Osteocyte (in vitro differentiated cells): ENCODE data around the gene ELF2. TPM values are rescaled to one million over a fixed set of nuclear protein-coding genes. Genes with fewer than 3 reads are reported as not detected.
A peak's percentile ranks its signal among the peaks of the same experiment; 100 is the strongest.

Source experiments
- DNase-seq: peaks from one replicate; pipeline ENCODE4 v3.0.0; 2021; ENCODE audit warnings: mixed read lengths; ENCODE audit not compliant: unreplicated experiment; ENCODE audit errors: extremely low spot score
- H3K27ac Mint-ChIP-seq: one replicate; pipeline ENCODE4 v1.8.0; 2021; ENCODE audit warnings: mild to moderate bottlenecking, mixed read lengths; ENCODE audit not compliant: unreplicated experiment
- H3K27me3 Mint-ChIP-seq: one replicate; pipeline ENCODE4 v1.8.0; 2021; ENCODE audit warnings: mixed read lengths; ENCODE audit not compliant: unreplicated experiment
- H3K36me3 Mint-ChIP-seq: one replicate; pipeline ENCODE4 v1.8.0; 2021; ENCODE audit warnings: mixed read lengths; ENCODE audit not compliant: unreplicated experiment
- H3K4me1 Mint-ChIP-seq: one replicate; pipeline ENCODE4 v1.8.0; 2021; ENCODE audit warnings: mixed read lengths; ENCODE audit not compliant: unreplicated experiment
- H3K4me3 Mint-ChIP-seq: one replicate; pipeline ENCODE4 v1.8.0; 2021; ENCODE audit warnings: mild to moderate bottlenecking, moderate library complexity, mixed read lengths; ENCODE audit not compliant: unreplicated experiment
- H3K9me3 Mint-ChIP-seq: one replicate; pipeline ENCODE4 v1.8.0; 2021; ENCODE audit warnings: mixed read lengths; ENCODE audit not compliant: unreplicated experiment
- long read RNA-seq: library from polyadenylated mRNA; unstranded; transcript quantifications from one replicate; pipeline ENCODE4 v2.0.0, GENCODE V29; 2021
- total RNA-seq: library from RNA; stranded (reverse); gene quantifications from 2 replicates; pipeline ENCODE4 v1.2.1, GENCODE V29; 2021
- TF ChIP-seq, protein P1 (sequence below): fragments of 200-600 bp; sonication (generic); IDR thresholded peaks from 2 replicates; pipeline ENCODE4 v1.5.0; 2021; ENCODE audit warnings: antibody characterized with exemption, mild to moderate bottlenecking, moderate library complexity

The ELF2 gene
- 47.6 and 51.0 TPM in 2 replicates for total RNA-seq
- long read RNA-seq, partial matches to known transcripts = 4 of 16 reads
- long read RNA-seq, other reads (novel, unspliced or antisense) = 5 of 16 reads

DNA sequence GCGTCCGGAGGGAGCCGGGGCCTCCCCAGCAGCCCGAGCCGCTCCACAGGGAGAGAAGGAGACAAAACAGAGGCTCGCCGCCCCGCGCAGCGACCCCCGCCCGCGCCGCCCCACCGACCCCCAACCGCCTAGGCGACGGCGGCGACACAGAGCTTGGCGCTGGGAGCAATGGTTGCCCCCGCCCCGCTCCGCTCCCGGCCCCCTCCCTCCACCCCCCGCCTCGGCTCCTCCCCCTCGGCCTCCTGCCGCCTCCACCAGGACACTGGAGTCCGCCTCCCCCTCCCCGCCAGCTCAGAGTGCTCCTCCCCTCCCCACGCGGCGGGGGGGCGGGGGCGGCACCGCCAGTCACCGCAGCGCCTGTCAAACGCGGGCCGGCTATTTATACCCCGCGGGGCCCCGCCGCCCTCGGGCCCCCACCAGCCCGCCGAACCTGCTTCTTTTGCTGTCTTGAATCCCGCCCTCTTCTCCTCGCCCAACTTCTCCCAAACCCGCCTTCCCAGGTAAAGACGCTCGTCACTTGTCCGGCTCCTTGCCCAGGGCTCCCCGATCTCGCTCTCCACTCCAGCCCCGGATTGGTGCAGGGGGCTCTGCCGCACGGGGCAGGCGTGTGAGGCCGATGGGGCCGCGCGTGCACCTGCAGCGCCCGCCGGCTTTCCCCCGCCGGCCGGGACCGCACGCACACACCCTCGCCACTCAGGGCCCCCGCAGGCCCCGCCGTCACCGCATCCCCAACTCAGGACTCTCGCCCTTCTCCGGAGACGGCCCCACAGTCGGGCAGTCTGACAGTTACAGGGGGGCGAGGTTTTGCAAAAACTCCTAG lies at the start of gene ELF2:
TSS of gene ELF2 (minus strand) at position 170 of the 820 bp plus-strand sequence. CDS start 39,517 bp downstream, outside the sequence.
- Mint-ChIP-seq H3K36me3 (no peaks in the 10 kb centered on the region), H3K27ac (peak within 1 kb of the TSS; percentile 97), H3K4me3 (peak within 1 kb of the TSS; percentile 94), H3K27me3 (no peaks in the 10 kb centered on the region), H3K4me1 (peaks cover 15% of the 10 kb centered on the region), H3K9me3 (no peaks in the 10 kb centered on the region)
- DNase-seq = peak; percentile 96
- TF ChIP-seq, protein P1, sequence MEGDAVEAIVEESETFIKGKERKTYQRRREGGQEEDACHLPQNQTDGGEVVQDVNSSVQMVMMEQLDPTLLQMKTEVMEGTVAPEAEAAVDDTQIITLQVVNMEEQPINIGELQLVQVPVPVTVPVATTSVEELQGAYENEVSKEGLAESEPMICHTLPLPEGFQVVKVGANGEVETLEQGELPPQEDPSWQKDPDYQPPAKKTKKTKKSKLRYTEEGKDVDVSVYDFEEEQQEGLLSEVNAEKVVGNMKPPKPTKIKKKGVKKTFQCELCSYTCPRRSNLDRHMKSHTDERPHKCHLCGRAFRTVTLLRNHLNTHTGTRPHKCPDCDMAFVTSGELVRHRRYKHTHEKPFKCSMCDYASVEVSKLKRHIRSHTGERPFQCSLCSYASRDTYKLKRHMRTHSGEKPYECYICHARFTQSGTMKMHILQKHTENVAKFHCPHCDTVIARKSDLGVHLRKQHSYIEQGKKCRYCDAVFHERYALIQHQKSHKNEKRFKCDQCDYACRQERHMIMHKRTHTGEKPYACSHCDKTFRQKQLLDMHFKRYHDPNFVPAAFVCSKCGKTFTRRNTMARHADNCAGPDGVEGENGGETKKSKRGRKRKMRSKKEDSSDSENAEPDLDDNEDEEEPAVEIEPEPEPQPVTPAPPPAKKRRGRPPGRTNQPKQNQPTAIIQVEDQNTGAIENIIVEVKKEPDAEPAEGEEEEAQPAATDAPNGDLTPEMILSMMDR = no peak

DNA sequence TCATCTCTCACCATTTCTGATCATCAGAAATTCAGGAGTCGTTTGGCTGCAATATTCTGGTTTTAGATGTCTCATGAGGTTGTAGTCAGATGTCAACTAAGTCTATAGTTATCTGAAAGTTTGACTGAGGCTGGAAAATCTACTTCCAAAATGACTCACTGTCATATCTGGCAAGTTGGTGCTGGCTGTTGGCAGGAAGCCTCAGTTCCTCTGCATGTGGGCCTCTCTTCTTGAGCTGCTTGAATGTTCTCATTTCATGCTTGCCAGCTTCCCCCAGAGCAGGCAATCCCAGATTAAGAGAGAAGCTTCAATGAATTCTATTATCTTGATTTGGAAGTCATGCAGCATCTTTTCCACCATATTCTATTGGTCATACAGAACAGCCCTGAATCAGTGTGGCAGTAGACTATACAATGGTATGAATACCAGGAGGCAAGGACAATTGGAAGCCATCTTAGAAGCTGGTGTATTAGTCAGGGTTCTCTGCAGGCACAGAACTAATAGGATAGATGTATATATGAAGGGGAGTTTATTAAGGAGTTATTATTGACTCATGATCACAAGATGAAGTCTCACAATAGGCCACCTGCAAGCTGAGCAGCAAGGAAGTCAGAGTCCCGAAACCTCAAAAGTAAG lies 46.8 kb upstream of the ELF2 start:
- no peak for DNase-seq
- H3K36me3 Mint-ChIP-seq = no peaks in the 10 kb centered on the region
- TF ChIP-seq, protein P1 = no peak
- no peaks in the 10 kb centered on the region for H3K9me3 Mint-ChIP-seq
- no peak overlapping the region for H3K4me3 Mint-ChIP-seq
- no peaks in the 10 kb centered on the region for H3K4me1 Mint-ChIP-seq
- H3K27me3 Mint-ChIP-seq = no peaks in the 10 kb centered on the region
- H3K27ac Mint-ChIP-seq = no peak overlapping the region

DNA sequence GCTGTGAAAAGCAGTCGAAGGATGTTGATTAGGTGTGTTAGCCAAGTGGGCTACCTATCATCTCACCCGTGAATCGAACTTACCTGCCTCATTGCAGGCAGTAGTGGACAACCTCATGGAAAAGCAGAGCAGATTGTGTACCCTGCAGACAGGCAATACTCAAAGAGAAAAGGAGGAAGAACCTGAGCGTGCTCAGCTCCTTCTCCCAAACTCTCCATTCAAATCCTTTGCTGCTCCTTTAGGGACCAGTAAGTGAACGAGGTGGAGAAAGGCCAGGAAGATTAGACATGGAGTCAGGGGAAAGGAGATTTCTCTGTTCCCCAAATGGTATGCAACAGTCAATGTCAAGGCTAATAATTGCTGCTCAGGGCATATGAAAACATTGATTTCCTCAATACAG lies 45.2 kb upstream of the ELF2 start:
- DNase-seq = no peak
- H3K9me3 Mint-ChIP-seq = no peaks in the 10 kb centered on the region
- TF ChIP-seq, protein P1 = no peak
- H3K27me3 Mint-ChIP-seq = no peaks in the 10 kb centered on the region
- H3K36me3 Mint-ChIP-seq = no peaks in the 10 kb centered on the region
- H3K4me1 Mint-ChIP-seq = no peaks in the 10 kb centered on the region
- H3K4me3 Mint-ChIP-seq = no peak overlapping the region
- no peak overlapping the region for H3K27ac Mint-ChIP-seq

DNA sequence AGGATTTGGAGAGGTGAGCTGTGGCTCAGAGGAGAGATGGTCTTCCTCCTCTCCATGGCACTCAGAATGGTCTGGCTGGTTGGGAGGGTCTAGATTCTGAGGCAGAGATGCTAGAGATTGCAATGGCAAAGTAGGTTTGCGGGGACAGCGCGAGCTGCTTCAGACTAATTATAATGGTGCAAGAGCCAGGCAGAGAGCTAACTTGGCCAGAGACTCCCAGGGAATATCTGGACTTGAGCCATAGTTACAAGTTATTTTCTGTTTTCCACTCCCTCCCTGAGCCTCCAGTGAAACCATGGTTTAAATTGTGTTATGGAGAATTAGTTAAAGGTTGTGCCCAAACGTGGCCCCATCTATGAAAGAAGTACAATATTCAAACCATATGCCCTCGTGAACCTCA lies 44.7 kb upstream of the ELF2 start:
- H3K27ac Mint-ChIP-seq = no peak overlapping the region
- TF ChIP-seq, protein P1 = no peak
- no peak for DNase-seq
- no peaks in the 10 kb centered on the region for H3K36me3 Mint-ChIP-seq
- H3K4me3 Mint-ChIP-seq = no peak overlapping the region
- H3K4me1 Mint-ChIP-seq = no peaks in the 10 kb centered on the region
- H3K27me3 Mint-ChIP-seq = no peaks in the 10 kb centered on the region
- H3K9me3 Mint-ChIP-seq = no peaks in the 10 kb centered on the region

DNA sequence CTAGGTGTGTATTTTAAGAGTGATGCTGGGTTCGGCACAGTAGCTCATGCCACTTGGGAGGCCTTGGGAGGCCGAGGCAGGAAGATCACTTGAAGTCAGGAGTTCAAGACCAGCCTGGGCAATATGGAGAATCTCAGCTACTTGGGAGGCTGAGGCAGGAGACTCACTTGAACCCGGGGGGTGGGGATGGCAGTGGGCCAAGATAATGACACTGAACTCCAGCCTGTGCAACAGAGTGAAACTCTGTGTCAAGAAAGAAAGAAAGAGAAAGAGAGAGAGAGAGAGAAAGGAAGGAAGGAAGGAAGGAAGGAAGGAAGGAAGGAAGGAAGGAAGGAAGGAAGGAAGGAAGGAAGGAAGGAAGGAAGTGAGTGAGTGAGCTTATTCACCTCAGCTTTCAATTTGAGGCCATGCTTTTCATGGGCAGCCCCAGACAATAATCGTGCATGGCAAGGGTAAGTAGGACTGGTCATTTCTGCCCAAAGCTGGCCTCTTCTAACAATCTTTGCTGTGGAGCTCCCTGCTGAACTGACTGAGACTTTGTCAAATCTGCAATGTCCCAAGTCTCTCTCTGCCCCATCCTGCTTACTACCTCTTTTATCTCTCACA lies 42.5 kb upstream of the ELF2 start:
- no peaks in the 10 kb centered on the region for H3K9me3 Mint-ChIP-seq
- TF ChIP-seq, protein P1 = no peak
- H3K27ac Mint-ChIP-seq = no peak overlapping the region
- H3K4me1 Mint-ChIP-seq = peaks cover 6% of the 10 kb centered on the region
- no peak for DNase-seq
- H3K27me3 Mint-ChIP-seq = no peaks in the 10 kb centered on the region
- no peak overlapping the region for H3K4me3 Mint-ChIP-seq
- no peaks in the 10 kb centered on the region for H3K36me3 Mint-ChIP-seq
